ENCODE data around the gene LGI4. TPM values are rescaled to one million over a fixed set of nuclear protein-coding genes. Genes with fewer than 3 reads are reported as not detected.

Gene LGI4
- total RNA-seq, 6 experiments from 2014 or later = 0.08 to 0.17 (median 0.10) TPM; not detected in 1

DNA sequence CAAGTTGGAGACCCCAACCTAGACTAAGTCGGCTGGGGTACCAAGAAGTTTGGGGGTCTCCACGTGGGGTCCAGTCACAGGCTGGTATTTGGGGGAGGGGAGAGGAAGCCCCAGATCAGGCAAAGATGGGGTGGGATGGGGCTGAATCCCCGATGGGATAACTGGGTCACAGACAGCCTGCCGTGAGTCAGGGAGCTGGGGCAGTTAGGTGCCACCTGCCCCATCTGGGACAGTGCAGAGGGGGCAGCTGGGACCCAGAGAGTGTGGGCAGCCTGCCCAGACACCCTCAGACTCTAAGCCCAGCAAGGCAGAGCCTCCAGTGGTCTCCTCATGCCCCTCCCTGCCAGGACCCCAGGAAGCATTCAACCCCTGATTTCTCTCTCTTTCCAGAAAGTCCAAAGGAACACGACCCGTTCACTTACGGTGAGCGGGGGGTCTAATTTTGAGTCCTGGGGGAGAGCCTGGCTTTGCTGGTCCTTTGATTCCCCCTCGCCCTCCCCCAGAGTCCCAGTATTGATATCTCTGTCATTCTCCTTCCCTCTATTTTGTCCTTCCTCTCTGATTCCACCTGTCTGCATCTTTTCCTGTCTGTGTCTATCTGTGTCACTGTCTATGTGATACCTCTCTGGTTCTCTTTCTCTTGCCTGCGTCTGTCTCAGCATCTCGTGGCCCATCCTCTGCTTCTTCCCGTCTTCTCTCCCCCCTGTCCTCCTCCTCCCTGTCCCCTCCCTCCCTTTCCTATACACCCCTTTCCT lies 5.5 kb upstream of the LGI4 start:
- Mint-ChIP-seq H3K9me3 (no peaks in the 10 kb centered on the region), H3K4me1 (ENCODE audit: low read depth) (peaks cover 48% of the 10 kb centered on the region), H3K27ac (peak overlapping the region; percentile 48), H3K4me3 (peak overlapping the region; percentile 56; the same call in 1 of the 2 replicates), H3K27me3 (ENCODE audit: insufficient read depth) (peaks cover 26% of the 10 kb centered on the region), H3K36me3 (ENCODE audit: low read depth) (no peaks in the 10 kb centered on the region)
- TF ChIP-seq, protein P1, sequence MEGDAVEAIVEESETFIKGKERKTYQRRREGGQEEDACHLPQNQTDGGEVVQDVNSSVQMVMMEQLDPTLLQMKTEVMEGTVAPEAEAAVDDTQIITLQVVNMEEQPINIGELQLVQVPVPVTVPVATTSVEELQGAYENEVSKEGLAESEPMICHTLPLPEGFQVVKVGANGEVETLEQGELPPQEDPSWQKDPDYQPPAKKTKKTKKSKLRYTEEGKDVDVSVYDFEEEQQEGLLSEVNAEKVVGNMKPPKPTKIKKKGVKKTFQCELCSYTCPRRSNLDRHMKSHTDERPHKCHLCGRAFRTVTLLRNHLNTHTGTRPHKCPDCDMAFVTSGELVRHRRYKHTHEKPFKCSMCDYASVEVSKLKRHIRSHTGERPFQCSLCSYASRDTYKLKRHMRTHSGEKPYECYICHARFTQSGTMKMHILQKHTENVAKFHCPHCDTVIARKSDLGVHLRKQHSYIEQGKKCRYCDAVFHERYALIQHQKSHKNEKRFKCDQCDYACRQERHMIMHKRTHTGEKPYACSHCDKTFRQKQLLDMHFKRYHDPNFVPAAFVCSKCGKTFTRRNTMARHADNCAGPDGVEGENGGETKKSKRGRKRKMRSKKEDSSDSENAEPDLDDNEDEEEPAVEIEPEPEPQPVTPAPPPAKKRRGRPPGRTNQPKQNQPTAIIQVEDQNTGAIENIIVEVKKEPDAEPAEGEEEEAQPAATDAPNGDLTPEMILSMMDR (IDR thresholded peaks at IDR 0.05) = no peak
- DNase-seq = no peak

DNA sequence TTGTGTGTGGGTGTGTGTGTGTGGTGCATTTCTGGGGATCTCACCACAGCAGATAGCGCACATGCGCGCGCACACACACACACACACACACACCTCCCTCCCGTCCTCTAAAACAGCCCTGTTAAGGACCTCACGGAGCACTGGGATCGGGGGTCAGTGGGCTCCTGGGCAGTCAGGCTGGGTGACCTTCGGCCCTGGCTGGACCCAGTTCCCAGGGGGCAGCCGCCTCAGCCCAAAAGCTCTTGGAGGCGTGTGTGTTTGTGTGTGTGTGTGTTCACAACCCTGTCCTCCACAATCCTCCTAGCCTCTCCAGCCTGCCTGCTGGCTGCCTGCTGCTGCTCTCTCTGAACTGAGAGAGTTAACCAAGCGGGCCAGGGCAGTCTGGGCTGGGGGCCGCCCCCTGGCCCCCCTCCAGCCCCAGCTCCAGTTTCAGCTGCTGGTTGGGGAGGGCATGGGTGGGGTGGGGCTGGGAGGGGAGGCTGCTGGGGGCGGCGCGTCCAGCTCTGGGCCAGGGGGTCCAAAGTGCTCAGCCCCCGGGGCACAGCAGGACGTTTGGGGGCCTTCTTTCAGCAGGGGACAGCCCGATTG lies 3.5 kb upstream of the LGI4 start, which contains the start of gene FXYD1:
Gene FXYD1 (plus strand): TSS at position 520 of the 588 bp plus-strand sequence. CDS start 1,256 bp downstream, outside the sequence.
- no peaks in the 10 kb centered on the region for H3K36me3 Mint-ChIP-seq (ENCODE audit: low read depth)
- TF ChIP-seq, protein P1 (IDR thresholded peaks at IDR 0.05) = no peak
- H3K4me3 Mint-ChIP-seq = peak within 1 kb of the TSS; percentile 53; the same call in 1 of the 2 replicates
- H3K4me1 Mint-ChIP-seq (ENCODE audit: low read depth) = peaks cover 45% of the 10 kb centered on the region
- peak within 1 kb of the TSS; percentile 67 for H3K27ac Mint-ChIP-seq
- H3K27me3 Mint-ChIP-seq (ENCODE audit: insufficient read depth) = peaks cover 30% of the 10 kb centered on the region
- no peaks in the 10 kb centered on the region for H3K9me3 Mint-ChIP-seq
- no peak for DNase-seq

DNA sequence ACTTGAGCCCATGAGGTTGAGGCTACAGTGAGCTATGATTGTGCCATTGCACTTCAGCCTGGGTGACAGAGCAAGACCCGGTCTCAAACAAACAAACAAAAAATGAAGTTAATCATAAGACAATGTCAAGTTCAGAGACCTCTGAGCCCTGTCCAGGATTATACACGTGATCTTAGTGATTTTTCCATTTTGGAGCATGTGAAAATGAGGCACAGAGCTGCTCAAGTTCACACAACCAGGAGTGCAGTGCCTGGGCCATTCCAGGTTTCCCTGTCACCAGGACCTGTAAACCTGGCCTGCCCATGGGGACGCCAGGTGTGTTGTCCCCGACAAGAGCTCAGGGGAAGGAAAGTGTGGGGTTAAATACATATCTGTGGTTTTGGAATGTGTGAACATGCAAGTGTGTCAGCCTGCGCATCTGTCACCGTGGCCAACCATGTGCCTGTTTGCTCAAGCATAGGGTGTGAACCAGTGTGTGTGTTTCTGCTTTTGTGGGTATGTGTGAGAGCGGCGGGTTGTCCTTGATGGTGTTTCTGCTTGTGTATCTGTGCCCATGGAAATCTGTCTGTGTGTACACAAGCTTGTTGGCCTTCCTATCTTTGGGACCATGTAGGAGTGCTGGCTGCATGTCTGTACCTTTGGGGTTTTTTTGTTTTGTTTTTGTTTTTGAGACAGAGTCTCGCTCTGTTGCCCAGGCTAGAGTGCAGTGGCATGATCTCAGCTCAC lies 2.3 kb upstream of the LGI4 start:
- Mint-ChIP-seq H3K4me1 (ENCODE audit: low read depth) (peaks cover 43% of the 10 kb centered on the region), H3K9me3 (no peaks in the 10 kb centered on the region), H3K27ac (no peak overlapping the region), H3K27me3 (ENCODE audit: insufficient read depth) (peaks cover 35% of the 10 kb centered on the region), H3K36me3 (ENCODE audit: low read depth) (no peaks in the 10 kb centered on the region), H3K4me3 (no peak overlapping the region)
- no peak for DNase-seq
- TF ChIP-seq, protein P1 (IDR thresholded peaks at IDR 0.05) = no peak

DNA sequence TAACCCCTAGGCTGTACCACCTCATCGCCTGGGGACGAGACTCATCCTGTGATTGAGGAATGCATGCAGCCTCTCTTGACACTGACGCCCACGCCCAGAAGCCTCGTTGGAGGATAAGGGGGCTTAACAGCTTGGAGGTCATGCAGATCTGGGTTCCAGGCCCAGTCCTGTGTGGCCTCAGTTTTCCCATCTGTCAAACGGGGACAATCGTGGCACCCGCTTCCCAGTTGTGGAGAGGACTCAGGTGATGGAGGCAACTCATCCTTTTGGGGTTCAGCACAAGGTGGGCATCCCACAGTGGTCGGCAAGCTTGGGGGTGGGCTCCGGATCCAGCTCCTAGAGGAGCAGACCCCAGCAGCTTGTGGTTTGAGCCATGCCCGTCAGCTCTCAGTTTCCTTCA lies 1.4 kb upstream of the LGI4 start:
- H3K27ac Mint-ChIP-seq = no peak overlapping the region
- TF ChIP-seq, protein P1 (IDR thresholded peaks at IDR 0.05) = no peak
- peaks cover 34% of the 10 kb centered on the region for H3K4me1 Mint-ChIP-seq (ENCODE audit: low read depth)
- DNase-seq = no peak
- no peaks in the 10 kb centered on the region for H3K9me3 Mint-ChIP-seq
- H3K27me3 Mint-ChIP-seq (ENCODE audit: insufficient read depth) = peaks cover 35% of the 10 kb centered on the region
- no peak overlapping the region for H3K4me3 Mint-ChIP-seq
- no peaks in the 10 kb centered on the region for H3K36me3 Mint-ChIP-seq (ENCODE audit: low read depth)

DNA sequence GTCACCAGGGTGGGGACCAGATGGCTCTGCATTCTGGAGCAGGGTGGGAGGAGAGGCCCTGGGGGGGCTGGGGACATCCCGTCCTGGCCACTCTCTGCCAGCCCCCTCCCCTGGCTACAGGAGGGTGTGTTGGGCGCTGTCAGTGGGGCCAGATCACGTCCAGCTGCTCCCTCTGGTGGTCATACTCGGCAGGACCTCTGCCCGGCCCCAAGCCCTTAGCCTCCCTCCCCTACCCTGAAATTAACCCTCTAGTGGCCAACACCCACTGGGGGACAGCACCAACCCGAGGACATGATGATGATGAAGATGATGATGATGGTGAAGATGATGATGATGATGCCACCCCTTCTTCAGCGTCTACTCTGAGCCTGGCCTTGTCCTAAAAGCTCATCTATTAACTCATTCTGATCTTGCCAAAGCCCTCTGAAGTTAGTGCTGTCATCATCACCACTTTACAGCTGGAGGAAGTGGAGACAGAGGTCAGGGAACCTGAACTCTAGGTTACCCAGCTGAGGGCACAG lies 590 bp upstream of the LGI4 start:
- H3K4me3 Mint-ChIP-seq = no peak overlapping the region
- no peaks in the 10 kb centered on the region for H3K36me3 Mint-ChIP-seq (ENCODE audit: low read depth)
- no peak overlapping the region for H3K27ac Mint-ChIP-seq
- TF ChIP-seq, protein P1 (IDR thresholded peaks at IDR 0.05) = peak; percentile 95
- DNase-seq = peak; percentile 42
- H3K4me1 Mint-ChIP-seq (ENCODE audit: low read depth) = peaks cover 26% of the 10 kb centered on the region
- peaks cover 38% of the 10 kb centered on the region for H3K27me3 Mint-ChIP-seq (ENCODE audit: insufficient read depth)
- no peaks in the 10 kb centered on the region for H3K9me3 Mint-ChIP-seq

Measured in HFFc6 (cell line).